ENCODE data around the gene LCP1.

The LCP1 gene

DNA sequence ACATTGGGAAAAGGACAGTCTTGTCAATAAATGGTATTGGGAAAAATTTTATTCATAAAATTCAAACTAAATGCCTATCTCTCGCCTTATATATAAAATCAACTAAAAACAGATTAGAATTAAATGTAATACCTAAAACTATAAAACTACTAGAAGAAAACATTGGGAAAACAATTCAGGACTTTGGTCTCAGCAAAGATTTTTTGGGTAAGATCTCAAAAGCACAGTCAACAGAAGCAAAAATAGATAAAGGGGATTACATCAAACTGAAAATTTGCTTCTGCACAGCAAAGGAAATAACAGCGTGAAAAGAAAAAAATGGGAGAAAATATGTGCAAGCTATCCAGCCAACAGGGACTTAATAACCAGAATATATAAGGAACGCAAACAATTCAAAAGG, 105.2 kb downstream of the LCP1 start:
- Histone ChIP-seq H3K9me3 (ENCODE audit: control insufficient read depth, insufficient read depth, low read depth, low read length) (no peaks in the 10 kb centered on the region), H3K27me3 (ENCODE audit: control insufficient read depth, insufficient read depth, low read length) (no peaks in the 10 kb centered on the region), H3K9ac (ENCODE audit: low read length) (no peak overlapping the region), H3K36me3 (ENCODE audit: control insufficient read depth, insufficient read depth, low read length) (no peaks in the 10 kb centered on the region), H3K4me3 (ENCODE audit: low read depth, low read length) (no peak overlapping the region), H3K4me1 (ENCODE audit: control insufficient read depth, insufficient read depth, low read length) (no peaks in the 10 kb centered on the region), H3K27ac (ENCODE audit: low read depth, low read length) (no peak overlapping the region)
